Measurements from ENCODE around the gene SLC46A2. TPM values are rescaled to one million over a fixed set of nuclear protein-coding genes. Genes with fewer than 3 reads are reported as not detected.

The SLC46A2 gene
- total RNA-seq, 2 donors from 2014 or later = not detected

DNA sequence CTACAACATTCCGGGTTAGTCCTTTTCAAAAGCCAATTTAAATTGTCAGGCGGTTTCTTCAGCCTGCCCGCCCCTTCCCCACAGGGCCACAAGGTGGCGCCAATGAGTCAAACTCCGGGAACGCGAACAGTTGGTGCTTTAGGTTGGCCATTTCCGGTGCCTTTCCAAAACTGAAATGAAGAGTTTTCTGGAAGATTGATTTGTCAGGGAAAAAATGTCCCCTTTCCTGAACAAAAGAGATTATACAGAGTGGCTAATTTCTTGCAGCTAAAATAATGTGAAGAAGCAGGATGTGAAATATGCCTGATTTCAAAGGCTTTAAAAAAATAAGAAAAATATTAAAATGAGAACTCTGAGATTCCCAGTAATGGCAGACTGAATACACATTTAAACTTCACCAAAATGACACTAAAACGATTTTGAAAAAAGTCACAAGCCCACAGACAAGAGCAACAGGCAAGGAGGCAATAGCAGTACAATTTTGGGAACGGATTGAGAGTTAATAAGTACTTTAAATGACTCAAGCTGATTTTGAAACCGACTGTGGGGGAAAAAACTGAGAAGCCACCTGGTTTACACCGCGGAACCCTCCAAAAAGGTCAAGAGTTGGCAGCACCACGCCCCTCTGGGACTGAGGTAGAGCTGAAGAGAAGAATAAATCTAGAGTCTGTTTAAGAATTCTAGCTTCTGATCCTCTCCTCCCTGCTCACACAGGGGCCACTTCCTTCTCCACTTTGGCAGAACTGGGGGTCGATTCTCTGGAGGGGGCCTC lies 45.7 kb downstream of the SLC46A2 start:
- Histone ChIP-seq H3K27ac (ENCODE audit: low read depth, low read length) (no peak overlapping the region), H3K4me1 (ENCODE audit: control insufficient read depth, insufficient read depth, low read length) (peaks cover 6% of the 10 kb centered on the region), H3K9ac (ENCODE audit: extremely low read depth, low read length, poor library complexity, severe bottlenecking) (no peak overlapping the region), H3K27me3 (ENCODE audit: control insufficient read depth, insufficient read depth, low read length, poor library complexity, severe bottlenecking) (no peaks in the 10 kb centered on the region), H3K4me3 (ENCODE audit: low read length) (no peak overlapping the region), H3K9me3 (ENCODE audit: control insufficient read depth, low read length) (no peaks in the 10 kb centered on the region), H3K36me3 (ENCODE audit: control insufficient read depth, insufficient read depth, low read length) (peaks cover under 1% of the 10 kb centered on the region)
- Mint-ChIP-seq H3K27me3 (ENCODE audit: insufficient read depth) (no peaks in the 10 kb centered on the region), H3K27ac (peak overlapping the region; percentile 40), H3K36me3 (ENCODE audit: low read depth) (peaks cover 1% of the 10 kb centered on the region), H3K4me3 (no peak overlapping the region), H3K4me1 (peaks cover 12% of the 10 kb centered on the region), H3K9me3 (no peaks in the 10 kb centered on the region)
- peak; percentile 94 for DNase-seq
- TF ChIP-seq, protein P1, sequence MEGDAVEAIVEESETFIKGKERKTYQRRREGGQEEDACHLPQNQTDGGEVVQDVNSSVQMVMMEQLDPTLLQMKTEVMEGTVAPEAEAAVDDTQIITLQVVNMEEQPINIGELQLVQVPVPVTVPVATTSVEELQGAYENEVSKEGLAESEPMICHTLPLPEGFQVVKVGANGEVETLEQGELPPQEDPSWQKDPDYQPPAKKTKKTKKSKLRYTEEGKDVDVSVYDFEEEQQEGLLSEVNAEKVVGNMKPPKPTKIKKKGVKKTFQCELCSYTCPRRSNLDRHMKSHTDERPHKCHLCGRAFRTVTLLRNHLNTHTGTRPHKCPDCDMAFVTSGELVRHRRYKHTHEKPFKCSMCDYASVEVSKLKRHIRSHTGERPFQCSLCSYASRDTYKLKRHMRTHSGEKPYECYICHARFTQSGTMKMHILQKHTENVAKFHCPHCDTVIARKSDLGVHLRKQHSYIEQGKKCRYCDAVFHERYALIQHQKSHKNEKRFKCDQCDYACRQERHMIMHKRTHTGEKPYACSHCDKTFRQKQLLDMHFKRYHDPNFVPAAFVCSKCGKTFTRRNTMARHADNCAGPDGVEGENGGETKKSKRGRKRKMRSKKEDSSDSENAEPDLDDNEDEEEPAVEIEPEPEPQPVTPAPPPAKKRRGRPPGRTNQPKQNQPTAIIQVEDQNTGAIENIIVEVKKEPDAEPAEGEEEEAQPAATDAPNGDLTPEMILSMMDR (conservative IDR thresholded peaks at IDR 0.05) = peak; percentile 99
- 43% methylated on average over 10 to 15 of the region's 15 CpGs for WGBS, 2 experiments (ENCODE audit: insufficient coverage in 1 of 2, insufficient read length in 1 of 2)

DNA sequence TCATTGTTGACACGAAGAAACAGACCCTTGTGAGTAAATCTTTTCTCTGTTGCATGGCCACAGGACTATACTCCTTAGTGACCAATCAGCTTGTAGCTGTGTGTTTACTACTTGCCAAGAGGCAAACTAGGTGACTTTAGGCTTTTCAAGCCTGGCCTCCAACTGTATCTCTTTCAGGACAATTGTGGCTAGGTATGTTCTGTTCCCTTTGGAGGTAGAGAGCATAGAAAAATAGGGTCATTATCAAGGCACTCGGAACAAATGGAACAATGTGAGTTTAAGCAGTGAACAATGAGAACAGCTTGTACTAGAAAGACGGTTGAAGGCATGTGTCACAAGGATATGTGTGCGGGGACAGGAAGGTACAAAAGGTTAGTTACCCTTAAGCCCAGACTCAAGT lies 48.1 kb downstream of the SLC46A2 start:
- WGBS, 2 experiments (ENCODE audit: insufficient coverage in 1 of 2, insufficient read length in 1 of 2) = 70 to 81% methylated on average over 3 to 4 of the region's 4 CpGs
- Histone ChIP-seq H3K36me3 (ENCODE audit: control insufficient read depth, insufficient read depth, low read length) (peaks cover 15% of the 10 kb centered on the region), H3K4me1 (ENCODE audit: control insufficient read depth, insufficient read depth, low read length) (no peaks in the 10 kb centered on the region), H3K4me3 (ENCODE audit: low read length) (no peak overlapping the region), H3K27ac (ENCODE audit: low read depth, low read length) (no peak overlapping the region), H3K27me3 (ENCODE audit: control insufficient read depth, insufficient read depth, low read length, poor library complexity, severe bottlenecking) (no peaks in the 10 kb centered on the region), H3K9ac (ENCODE audit: extremely low read depth, low read length, poor library complexity, severe bottlenecking) (no peak overlapping the region), H3K9me3 (ENCODE audit: control insufficient read depth, low read length) (no peaks in the 10 kb centered on the region)
- H3K27me3 Mint-ChIP-seq (ENCODE audit: insufficient read depth) = no peaks in the 10 kb centered on the region
- peaks cover 22% of the 10 kb centered on the region for H3K36me3 Mint-ChIP-seq (ENCODE audit: low read depth)
- TF ChIP-seq, protein P1 (conservative IDR thresholded peaks at IDR 0.05) = no peak
- H3K27ac Mint-ChIP-seq = no peak overlapping the region
- no peak overlapping the region for H3K4me3 Mint-ChIP-seq
- H3K4me1 Mint-ChIP-seq = peaks cover 2% of the 10 kb centered on the region
- H3K9me3 Mint-ChIP-seq = no peaks in the 10 kb centered on the region
- no peak for DNase-seq

DNA sequence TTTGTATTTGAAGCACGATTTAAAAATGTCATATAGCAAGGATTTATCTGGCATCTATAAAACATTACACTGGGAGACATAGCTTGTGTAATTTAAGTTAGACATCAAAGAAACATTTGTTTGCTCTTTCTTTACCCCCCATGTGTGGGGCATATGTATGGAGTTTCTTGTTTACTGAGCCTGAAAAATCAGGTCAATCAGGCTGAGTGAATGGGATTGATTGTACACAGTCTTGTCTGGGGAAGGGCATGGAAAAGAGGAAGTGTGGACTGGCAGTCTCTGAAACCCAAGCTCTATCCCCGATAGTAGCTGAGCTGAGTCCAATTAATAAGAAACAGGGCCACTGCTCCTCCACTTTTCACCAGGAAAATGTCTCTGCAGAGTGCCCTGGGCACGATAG lies 49.4 kb downstream of the SLC46A2 start:
- H3K4me1 Mint-ChIP-seq = peaks cover 7% of the 10 kb centered on the region
- H3K36me3 ChIP-seq (ENCODE audit: control insufficient read depth, insufficient read depth, low read length) = peaks cover 22% of the 10 kb centered on the region
- no peak overlapping the region for H3K4me3 Mint-ChIP-seq
- H3K9me3 Mint-ChIP-seq = no peaks in the 10 kb centered on the region
- no peaks in the 10 kb centered on the region for H3K27me3 Mint-ChIP-seq (ENCODE audit: insufficient read depth)
- H3K9ac ChIP-seq (ENCODE audit: extremely low read depth, low read length, poor library complexity, severe bottlenecking) = no peak overlapping the region
- TF ChIP-seq, protein P1 (conservative IDR thresholded peaks at IDR 0.05) = no peak
- DNase-seq = no peak
- H3K36me3 Mint-ChIP-seq (ENCODE audit: low read depth) = peaks cover 32% of the 10 kb centered on the region
- no peak overlapping the region for H3K27ac Mint-ChIP-seq
- 83 to 90% methylated on average over 2 to 3 of the region's 3 CpGs for WGBS, 2 experiments (ENCODE audit: insufficient coverage in 1 of 2, insufficient read length in 1 of 2)
- peaks cover 1% of the 10 kb centered on the region for H3K4me1 ChIP-seq (ENCODE audit: control insufficient read depth, insufficient read depth, low read length)
- no peaks in the 10 kb centered on the region for H3K27me3 ChIP-seq (ENCODE audit: control insufficient read depth, insufficient read depth, low read length, poor library complexity, severe bottlenecking)
- no peaks in the 10 kb centered on the region for H3K9me3 ChIP-seq (ENCODE audit: control insufficient read depth, low read length)
- H3K4me3 ChIP-seq (ENCODE audit: low read length) = no peak overlapping the region
- no peak overlapping the region for H3K27ac ChIP-seq (ENCODE audit: low read depth, low read length)
